ENCODE measurements around the gene CCDC154. TPM values are rescaled to one million over a fixed set of nuclear protein-coding genes. Genes with fewer than 3 reads are reported as not detected.
"Not testable (repeated sequence)": the region's sequence is repeated elsewhere in the genome, so short reads cannot be mapped to it uniquely, and the experiment has no call there.

Gene CCDC154
- total RNA-seq, 1 donor from 2014 or later = 0.94 TPM

DNA sequence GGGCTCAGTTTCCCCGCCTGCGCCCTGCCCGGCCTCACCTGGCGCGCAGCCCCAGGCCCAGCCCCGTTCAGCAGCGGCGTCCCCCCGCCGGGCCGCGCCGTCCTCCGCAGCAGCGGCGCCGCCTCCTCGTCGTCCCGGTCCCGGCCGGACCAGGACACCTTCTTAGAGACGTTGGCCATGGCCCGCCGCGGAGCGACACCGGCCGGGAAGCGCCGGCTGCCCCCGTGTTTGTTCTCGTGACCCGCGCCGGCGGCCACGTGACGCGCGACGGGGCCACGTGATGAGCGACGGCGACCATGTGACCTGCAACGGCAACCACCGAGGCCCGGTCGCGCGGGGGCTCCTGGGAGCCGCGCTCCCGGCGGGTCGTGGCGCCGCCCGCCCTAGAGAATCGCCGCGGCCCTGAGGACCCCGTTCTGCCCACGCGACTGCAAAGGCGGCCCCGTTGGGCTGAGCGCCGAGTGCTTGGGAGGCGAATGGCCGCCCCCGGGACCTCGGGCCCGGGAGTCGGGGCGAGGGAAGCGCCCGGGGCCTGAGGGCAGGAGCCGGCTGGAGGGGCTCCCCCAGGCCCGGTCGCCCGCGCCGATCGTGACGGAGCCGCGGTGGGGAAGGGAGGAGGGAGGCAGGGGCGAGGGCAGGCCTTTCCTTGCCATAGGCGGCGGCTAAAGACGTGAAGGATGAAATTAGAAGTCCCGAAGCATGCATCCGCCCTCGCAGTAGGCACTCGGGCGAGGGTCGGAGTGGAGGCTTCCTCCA is 30.6 kb upstream of the CCDC154 start, which contains the start of gene CLCN7:
Gene CLCN7, minus strand, starts transcription at position 233 of the 756 bp plus-strand sequence. Its CDS starts 54 bp downstream, at position 179.
- intact Hi-C loops (cut with DNase I) = loop anchor here (5.0 kb wide), 1 partner anchor 352 kb away; the partner anchor contains the start of genes FAHD1 and HAGH
- peak; percentile 95 for DNase-seq (ENCODE audit: low spot score)

DNA sequence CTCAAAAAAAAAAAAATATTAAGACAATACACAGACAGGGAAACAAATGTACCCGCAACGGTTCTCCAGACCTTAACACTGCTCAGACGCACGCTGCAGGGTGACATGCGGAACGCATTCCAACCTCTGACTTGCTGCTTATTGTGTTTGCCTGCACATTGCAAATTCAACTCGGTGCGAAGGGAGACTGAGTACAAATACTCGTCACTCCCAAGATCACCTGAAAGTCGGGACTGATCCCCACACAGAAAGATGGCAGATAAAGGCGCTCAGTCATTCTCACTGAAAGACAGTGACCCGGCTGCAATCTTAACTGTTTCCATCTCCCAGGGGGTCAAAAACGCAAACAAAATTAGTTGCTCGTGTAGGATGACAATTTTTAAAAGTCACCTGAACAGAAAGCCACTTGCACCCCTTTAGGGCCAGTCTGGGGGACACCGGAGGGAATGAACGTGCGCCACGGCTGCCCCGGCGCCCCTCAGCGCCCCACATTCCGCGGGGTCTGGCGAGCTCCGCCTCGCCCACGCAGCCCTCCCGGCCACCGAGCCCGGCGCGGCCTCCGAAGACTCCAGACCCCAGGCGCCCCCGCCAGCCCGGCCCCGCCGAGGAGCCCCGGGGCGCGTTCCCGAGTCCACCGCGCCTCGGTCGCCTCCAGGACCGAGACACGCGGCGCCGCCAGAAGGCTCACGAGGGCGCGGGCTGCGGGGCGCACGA is 29.9 kb upstream of the CCDC154 start:
- no peak for DNase-seq (ENCODE audit: low spot score)
- intact Hi-C loops (cut with DNase I) = no loop called here

DNA sequence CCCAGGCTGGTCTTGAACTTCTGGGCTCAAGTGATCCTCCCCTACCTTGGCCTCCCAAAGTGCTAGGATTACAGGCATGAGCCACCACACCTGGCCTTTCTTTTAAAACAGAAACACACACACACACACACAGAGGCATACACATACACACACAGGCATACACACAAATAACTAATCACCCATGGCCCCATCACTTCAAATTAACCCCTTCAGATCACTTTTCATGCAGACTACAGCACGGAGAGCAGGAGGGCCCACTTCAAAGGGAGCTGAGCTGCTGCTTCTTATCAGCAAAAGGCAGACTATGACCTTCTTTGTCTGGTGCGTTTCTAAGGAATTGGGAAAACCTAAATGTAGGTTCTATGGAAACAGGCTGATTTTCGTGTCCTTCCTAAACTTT is 28.6 kb upstream of the CCDC154 start:
- DNase-seq (ENCODE audit: low spot score) = no peak
- intact Hi-C loops (cut with DNase I) = no loop called here

DNA sequence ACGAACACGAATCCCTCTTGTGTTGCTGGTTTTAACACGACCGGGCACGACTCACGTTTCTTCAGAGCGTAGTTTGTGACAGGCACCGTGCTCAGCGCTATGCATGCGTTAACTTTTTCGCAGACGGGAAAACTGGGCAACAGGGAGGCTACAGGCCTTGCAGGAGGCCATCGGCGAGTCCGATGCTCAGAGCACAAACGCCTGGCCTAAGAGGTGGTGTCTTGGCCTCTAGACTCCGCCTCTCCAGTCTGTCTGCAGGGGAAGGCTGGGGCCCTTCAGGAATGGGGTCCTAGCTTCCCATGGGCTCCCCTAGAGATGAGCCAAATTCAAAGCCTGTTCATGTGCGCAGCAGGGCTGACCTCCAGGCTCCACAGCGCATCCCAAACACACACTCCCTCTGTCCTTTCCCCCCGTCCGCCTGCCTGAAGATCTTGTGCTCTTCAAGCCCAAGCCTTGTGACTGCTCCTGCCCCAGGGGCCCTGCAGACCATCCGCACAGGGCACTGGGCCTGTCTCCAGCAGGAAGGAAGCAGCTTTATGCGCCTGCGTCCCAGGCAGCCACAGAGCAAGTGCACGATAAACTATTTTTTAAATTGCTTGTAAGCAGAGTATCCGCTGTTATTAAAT is 27.3 kb upstream of the CCDC154 start:
- no peak for DNase-seq (ENCODE audit: low spot score)
- intact Hi-C loops (cut with DNase I) = no loop called here

DNA sequence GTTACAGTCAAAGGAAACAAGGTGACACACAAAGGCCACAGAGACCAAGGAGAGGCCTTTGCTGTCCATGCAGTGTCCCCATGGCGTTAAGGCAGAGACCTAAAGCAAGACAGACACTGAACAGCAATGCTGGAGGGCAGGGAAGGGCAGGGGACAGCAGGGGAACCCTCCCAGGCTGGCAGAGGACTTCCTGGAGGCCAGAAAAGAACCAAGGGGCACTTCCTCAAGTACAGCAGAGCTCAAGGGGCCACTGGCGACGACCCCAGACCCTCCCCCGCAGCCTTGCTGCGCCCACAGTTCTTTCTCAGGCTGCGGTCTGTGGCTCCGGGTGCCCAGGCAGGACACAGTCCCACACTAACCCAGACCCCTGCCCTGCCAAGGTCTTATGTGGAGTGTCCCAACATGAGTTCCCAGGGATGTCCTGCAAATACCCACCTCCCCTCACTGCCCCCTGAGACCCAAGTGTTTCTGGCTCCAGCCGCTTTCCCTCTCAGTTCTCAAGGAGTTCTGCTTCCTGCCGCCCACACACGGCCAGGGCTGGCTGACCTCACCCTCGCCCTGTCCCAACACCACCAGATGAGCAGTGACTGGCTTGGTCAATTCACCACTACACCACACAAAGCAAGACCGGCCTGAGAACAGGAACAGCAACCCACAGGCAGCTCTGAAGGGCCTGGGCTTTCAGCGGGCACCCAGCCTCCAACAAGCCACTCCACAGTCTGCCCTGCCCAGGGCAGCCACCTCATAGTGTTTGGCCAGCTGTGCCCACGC is 26.3 kb upstream of the CCDC154 start:
- intact Hi-C loops (cut with DNase I) = no loop called here
- no peak for DNase-seq (ENCODE audit: low spot score)

DNA sequence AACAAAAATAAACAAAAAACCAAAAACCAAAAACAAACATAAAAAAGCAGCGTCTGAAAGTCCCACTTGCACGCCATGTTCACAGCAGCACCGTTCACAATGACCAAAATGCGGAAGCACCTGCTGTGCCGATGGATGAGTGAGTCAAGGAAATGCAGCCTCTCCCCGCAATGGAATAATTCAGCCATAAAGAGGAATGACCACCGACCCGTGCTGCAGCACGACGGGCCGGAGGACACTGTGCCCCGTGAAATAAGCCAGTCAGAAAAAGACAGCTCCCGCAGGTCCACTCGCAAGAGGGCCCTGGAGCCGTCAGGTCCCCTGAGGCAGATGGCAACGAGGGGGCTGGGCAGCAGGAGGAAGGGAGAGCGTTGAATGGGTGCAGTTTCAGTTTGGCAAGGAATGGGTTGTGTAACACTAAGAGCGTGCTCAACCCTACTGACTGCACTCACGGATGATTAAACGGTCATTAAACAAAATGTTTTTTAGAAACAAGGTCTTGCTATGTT is 25.4 kb upstream of the CCDC154 start:
- no peak for DNase-seq (ENCODE audit: low spot score)

DNA sequence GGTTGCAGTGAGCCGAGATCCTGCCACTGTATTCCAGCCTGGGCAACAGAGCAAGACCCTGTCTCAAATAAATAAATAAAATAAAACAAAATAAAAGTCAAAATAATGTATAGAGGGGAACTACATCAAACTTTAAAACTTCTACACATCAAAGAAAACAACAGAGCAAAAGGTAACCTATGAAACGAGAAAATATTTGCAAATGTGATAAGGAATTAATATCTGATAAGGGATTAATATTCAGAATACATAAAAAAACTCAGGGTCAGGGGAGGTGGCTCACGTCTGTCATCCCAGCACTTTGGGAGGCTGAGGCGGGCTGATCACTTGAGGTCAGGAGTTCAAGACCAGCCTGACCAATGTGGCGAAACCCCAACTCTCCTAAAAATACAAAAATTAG is 24.8 kb upstream of the CCDC154 start:
- intact Hi-C loops (cut with DNase I); DNase-seq (ENCODE audit: low spot score): not testable (repeated sequence)

More for the DNA sequence above, 25.4 kb upstream of the CCDC154 start:
- intact Hi-C loops (cut with DNase I) = no loop called here

DNA sequence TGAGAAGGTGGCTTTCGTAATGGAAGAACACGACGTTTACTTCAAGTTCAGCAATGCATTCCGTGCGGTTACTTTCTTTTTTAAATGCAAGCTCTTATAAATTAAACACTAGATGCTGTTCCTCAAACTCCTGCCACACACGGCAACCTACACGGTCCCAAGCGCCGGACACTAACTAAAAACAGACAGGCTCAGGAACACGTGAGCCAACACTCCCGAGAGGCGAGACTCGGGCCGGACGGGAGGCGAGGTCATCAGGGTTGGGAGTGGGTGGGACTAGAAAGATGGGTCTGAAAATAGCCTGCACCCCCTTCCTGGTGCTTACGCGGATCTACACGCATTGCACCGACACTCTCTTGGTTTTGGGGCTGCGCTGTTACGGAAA is 24.1 kb upstream of the CCDC154 start:
- intact Hi-C loops (cut with DNase I) = no loop called here
- no peak for DNase-seq (ENCODE audit: low spot score)

DNA sequence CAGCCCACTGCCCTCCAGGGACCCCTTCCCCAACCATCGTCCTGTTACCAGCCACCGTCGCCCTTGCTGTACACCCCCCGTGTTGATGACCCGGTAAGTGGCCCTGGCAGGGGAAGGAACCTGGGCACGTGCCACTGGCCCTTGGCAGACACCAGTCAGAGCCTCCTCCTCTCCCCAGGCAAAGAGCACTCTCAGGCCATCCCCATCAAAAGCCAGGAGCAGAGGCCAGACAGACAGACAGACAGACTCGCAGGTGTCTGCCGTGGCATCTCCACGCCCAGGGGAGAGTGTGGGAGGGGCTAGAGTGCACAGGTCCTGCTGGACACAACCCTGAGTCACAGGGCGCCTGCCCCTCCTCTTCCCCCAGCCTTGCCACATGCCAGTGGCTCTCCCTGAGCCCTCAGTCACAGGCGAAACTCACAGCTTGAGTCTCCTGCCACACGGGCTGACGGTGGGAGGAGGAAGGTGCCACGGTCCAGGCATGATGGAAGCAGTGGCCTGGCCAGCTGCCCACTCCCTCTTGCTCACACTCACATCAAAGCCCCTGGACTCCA is 22.7 kb upstream of the CCDC154 start:
- intact Hi-C loops (cut with DNase I) = no loop called here
- no peak for DNase-seq (ENCODE audit: low spot score)

DNA sequence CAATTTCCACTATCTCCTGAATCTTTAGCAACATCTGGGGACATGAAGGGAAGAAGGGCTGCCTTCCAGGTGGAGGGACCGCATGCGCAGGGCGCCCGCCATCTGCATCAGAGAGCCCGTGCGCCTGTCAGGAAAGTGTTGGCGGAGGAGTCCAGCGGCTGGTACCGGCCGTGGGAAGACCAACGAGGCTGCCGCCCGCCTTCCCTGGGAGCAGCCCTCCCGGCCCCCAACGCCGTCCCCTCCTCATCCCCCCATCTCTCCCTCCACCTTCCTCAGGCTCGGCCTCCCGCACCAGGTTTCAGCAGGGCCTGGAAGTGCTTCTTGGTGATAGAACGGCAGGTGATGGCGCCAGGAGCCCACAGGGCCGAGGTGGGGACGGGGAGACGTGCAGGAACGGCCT is 21.7 kb upstream of the CCDC154 start:
- intact Hi-C loops (cut with DNase I) = no loop called here

DNA sequence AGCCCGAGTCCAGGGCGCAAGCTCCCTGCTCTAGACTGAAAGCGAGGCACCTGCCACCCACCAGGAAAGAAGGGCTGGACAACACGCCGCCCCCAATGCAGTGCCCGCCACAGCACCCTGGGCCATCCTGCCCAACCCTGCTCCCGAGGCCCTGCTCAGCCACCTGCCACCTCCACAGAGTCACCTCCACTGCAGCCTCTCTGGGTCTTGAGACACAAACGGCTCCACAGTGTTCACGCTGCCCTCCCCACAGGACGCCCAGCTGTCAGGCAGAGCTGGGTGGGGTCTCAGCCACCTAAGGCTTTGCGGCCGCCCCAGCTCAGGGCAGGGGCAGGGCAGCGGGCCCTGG is 21.2 kb upstream of the CCDC154 start:
- DNase-seq (ENCODE audit: low spot score) = no peak
- intact Hi-C loops (cut with DNase I) = no loop called here

More for the DNA sequence above, 21.7 kb upstream of the CCDC154 start:
- DNase-seq (ENCODE audit: low spot score) = no peak

DNA sequence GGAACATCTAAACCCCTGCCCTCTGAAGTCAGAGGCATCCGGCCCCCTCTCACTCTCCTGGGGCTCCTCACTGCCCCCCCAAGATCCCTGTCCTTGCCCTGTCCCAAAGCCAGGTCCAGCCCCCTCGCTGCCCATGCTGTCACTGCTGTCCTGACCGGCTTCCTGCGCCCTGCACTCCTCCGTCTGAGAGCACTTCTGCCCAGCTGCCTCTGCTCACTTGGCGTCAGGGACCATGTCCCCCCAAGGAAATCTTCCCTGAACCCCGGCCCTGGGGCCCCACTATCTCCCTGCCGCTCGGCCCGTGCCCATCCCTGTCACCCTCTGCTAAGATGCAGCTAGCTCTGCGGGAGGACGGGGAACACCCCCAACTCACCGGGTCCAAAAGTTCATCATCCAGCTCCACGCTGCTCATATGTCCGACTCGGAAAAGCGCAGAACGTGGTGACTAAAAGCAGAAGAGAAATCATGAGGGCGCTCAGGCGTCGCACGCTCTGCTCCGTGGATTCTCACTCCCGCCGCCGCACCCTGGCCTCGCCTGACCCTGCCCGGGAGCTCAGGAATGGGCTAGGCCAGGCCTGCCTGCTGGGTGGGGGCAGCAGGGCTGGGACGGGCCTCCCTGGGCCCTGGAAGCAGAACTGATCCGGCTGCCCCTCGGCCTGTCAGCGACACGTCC is 20.7 kb upstream of the CCDC154 start:
- intact Hi-C loops (cut with DNase I) = no loop called here
- DNase-seq (ENCODE audit: low spot score) = no peak

DNA sequence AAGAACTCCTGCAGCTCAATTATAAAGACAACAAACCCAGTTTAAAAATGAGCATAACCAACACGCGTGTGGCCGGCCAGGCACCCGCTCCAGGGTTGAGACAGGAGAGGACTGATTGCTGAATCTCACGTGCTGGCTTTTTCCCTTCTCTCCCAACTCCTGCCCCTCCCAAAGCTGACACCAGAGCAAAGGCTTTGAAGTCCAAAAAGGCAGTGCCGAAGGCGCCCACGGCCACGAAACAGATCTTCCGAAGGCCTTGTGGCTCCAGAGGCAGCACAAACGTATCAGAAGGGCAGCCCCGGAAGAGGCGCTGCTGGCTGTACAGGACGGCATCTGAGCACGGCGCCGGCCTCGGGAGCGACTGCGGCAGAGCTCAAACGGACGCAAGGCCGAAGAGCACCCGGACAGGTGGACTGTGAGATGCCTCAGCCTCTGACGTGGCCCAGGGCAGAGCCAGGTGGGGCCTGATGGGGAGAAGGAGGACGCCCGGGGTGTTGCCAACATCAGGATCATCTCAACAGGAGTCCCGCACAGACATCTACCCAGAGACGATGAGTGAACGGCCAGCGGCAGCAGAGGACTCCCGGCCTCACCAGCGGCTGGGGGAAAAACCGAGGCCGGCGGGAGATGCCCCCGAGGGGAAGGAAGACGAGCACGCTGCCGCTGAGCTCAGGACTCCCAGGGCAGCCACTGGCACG is 20.0 kb upstream of the CCDC154 start:
- intact Hi-C loops (cut with DNase I) = no loop called here
- no peak for DNase-seq (ENCODE audit: low spot score)

DNA sequence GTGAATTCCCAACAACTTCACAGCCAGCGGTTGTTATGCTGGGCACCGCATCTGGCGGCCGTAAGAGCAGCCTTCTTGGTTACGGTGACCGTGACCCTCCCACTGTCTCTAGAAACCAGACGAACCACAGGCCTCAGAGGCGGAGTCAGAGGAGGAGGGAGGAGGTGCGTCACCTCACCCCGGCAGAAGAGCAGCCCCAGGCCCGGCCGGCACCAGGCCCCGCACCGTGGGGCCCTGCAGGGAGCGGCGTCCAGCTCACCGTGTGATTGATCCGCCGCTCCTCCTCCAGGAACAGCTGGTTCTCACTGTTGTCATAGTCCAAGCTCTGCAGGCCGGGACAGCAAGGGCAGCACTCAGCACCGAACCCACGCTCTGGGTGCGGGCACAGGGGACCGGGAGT is 16.8 kb upstream of the CCDC154 start:
- DNase-seq (ENCODE audit: low spot score) = no peak
- intact Hi-C loops (cut with DNase I) = no loop called here

DNA sequence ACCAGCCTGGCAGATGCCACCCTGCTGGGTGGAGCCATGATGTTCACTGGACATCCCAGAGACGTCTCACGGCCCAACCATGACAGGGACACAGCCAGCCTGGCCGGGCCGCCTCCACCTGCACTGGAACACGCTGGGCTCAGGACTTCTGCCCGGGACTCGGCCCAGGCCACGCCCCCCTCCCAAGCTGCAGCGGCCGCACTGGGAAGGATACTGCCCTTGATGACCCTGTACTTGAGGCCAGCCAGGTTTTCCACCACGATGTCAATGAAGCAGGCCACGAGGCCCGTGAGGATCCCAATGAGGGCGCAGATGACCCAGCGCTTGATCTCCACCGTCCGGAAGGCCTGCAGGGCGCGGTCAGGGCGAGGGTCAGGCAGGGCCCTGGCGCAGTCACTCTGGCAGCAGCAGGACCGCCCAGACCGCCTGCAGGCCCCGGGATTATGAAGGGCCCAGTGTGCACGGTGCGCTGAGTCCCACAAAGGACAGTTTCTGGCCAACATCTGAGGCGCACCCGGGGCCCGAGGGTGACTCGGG is 16.3 kb upstream of the CCDC154 start:
- DNase-seq (ENCODE audit: low spot score) = no peak
- intact Hi-C loops (cut with DNase I) = no loop called here

DNA sequence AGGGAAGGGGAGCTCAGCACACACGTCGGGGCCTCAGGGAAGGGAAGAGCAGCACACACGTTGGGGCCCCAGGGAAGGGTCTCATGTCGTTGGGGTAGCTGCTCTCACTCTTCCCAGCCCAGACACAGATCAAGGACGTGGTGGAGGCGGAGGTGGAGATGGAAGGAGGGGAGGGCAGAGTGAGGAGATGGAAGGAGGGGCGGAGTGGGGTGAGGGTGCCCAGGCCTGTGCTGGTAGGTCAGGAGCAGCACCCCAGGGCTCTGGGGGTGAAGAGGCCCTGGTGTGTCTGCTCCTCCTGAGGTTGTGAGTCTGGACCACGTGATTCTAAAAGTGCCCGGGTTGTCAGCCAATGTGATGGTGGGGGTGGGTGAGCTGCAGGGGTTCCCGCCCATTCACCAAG is 15.6 kb upstream of the CCDC154 start:
- no peak for DNase-seq (ENCODE audit: low spot score)
- intact Hi-C loops (cut with DNase I) = no loop called here

DNA sequence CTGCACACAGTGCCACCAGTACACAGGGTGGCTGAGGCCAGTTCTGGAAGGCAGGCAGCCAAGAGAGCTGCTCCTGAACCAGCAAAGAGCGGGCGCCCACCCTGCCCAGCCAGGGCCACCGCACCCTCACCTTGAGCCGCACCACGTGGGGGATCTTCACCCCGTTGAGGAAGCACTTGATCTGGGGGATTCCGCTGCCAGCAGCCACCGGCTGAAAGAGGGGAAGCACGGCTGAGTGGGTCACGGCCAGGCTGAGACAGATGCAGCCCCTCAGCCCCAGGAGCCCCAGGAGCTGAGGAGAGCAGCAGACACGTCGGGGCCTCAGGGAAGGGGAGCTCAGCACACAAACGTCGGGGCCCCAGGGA is 14.6 kb upstream of the CCDC154 start:
- intact Hi-C loops (cut with DNase I) = no loop called here
- no peak for DNase-seq (ENCODE audit: low spot score)

DNA sequence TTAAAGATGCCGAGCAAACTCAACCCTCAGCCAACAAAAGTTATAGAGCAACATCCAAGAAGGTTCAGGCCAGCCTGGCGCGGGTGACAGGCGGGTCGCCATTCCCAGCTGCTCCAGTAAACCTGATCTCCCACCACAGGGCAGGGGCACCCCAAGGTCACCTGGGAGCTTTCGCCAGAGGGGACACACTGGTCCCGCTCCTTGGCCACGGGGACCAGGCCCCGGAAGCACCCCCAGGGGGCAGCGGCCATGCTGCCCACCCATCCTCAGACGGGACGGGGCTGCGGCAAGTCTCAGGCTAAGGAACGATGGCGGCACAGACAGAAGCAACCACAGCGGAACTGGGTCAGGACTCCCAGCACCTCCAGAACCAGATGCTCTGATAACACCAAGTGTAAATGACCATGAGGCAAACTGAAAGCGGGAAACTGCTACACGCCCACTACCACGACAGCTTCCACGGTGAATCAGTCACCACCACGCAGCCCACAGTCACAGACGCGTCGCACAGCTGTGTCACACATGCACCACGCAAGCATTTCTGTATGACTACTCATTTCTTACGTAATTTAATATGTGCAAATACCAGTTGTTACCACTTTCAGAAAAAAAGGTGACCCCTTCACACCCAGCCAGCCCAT is 14.1 kb upstream of the CCDC154 start:
- intact Hi-C loops (cut with DNase I) = no loop called here
- no peak for DNase-seq (ENCODE audit: low spot score)

All from cardiac septum (tissue), 1 donor.